GM18858 (cell line): ENCODE measurements around the gene SARM1.
"Not testable (repeated sequence)": the region's sequence is repeated elsewhere in the genome, so short reads cannot be mapped to it uniquely, and the experiment has no call there.

Source experiments
- ATAC-seq: cut with Tn5 transposase; IDR thresholded peaks from one replicate; pipeline ENCODE4 v1.9.1; 2021; ENCODE audit not compliant: unreplicated experiment

SARM1 gene

DNA sequence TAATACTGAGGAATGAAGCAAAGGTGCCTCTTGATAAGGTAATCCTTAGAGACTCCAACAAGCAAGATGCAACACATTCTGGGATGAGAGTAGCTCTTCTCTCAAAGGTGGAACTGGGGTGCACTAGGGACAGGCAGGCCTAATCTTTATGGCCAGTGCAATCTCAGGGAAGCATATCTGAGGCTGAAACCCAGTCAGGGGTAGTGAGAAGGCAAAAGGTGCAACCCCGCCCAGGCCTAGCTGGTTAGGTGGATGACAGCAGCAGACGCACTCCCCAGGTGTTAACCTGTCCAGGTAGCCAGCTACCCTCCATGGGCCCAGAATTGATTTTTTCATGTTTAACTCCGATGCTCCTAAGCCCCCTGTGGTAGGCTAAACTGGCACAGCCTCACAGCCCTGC lies 44.4 kb downstream of the SARM1 start:
- no peak for ATAC-seq

DNA sequence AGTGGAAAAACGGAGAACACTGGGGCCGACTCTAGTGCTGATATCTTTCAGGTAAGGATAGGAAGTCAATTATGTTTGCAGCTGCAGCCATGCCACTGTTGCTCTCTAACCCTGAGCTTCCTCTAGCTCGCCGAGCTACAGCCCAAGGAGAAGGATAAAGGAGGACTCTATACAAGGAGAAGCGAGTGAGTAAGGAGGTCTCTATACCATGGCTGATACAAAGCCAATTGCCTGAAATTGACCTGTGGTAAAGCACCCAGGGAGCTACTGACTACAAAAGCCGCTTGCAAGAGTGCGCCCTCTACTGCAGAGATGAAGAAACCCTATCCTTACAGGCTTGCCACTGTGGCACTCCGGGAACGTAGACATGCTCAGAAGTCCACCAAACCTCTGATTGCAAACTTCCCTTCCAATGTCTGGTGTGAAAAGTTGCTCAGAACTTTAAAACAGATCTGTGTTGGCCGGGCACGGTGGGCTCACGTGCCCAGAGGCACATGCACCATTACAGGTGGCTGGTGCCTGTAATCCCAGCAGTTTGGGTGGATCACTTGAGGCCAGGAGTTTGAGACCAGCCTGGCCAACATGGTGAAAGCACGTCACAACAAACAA lies 45.3 kb downstream of the SARM1 start:
- ATAC-seq: no peak

DNA sequence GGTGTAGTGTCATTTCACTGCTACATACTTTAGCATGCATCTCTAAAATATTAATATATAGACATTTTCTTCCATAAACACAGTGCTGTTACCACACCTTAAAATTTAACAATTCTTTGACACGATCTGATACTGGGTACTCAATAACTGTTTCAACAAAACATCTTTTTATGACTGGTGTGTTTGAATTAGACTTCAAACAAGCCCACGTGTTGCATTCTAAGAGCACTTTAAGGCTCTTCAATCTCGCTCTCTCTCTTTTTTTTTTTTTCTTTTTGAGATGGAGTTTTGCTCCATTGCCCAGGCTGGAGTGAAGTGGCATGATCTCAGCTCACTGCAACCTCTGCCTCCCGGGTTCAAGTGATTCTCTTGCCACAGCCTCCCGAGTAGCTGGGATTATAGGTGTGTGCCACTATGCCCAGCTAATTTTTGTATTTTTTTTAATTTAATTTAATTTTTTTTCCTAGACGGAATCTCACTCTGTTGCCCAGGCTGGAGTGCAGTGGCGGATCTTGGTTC lies 50.4 kb downstream of the SARM1 start:
- ATAC-seq: no peak

DNA sequence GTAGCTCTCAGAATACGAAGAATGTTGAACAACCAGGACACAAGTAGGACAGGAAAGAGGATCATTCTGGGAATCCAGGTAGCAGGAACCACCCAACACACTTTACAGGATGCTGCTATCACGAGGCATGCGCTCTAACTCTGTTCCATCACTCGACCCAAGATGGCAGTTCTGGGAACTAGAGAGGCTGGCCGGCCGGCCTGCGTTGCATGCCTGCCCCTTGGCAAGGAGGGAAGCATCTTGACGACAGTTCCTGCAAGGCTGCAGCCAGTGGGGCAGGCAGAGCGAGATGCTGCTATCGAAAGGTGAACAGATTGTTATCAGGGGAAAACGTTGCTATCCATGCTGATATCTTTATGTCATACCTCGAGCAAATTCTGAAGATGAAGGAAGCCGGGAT lies 53.7 kb downstream of the SARM1 start:
- ATAC-seq: no peak

DNA sequence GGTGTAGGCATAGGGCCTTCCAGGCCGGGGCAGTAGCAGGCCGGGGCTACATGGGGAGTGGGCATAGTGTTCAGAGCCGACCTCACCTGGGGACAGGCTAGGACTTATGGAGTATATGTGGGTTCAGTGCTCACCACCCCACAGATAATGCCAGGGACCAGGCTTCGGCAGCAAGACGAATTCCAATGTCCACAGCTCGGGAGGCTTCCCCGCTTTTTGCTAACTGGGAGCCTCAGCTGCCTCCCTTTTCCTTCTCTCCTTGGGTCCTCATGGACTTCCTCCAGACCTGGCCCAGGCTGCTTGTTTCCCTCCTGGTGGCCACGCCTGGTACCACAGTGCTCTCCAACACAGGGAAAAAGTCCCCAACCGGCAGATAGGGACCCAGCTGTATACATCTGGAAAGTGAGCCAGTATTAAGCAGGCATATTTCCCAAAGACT lies 54.6 kb downstream of the SARM1 start:
- no peak for ATAC-seq

DNA sequence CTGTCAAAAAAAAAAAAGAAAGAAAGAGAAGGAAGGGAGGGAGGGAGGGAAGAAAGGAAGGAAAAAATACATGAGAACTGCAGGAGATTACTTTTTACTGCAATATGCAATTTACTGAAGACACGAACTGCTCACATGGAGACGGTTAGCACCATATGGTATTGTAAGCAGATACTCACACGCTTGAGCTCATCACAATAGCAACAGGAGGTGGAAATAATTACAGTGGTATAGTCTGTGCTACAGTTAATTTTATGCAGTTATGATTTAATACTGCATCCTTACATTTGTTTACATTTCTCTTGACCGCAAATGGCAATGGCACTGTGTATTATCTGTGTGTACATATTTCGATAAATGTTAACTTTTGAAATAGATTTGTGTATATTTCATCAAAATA lies 55.9 kb downstream of the SARM1 start:
- no peak for ATAC-seq

DNA sequence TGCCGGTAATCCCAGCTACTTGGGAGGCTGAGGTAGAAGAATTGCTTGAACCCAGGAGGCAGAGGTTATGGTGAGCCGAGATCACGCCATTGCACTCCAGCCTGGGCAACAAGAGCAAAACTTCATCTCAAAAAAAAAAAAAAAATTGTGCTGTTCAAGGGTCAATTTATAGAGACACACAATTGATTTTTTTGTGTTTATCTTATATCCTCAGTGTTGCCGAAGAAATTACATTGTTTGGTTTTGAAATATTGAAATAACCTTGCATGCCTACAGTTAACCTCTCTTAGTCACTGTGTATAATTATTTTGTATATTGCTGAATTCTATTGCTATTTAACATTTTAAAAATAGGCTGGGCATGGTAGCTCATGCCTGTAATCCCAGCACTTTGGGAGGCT lies 56.5 kb downstream of the SARM1 start:
- not testable (repeated sequence) for ATAC-seq

DNA sequence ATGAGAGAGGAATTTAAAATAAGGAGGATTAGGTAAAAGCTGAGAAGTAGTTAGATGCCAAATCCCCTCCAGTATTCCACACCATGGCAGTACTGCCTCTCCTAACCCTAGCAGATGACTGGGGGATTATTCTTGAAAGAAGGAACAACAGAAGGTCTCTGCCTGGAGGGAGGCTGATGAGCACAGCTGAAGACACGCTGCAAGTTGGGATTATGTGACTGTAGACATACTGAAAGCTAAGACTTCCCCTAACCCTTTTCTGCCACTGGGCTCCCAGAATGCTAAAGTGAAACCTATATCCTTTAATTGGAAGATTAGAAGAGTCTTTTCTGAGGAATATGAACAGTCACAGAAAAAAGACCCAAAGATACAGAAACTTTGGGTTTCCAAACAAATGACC lies 62.2 kb downstream of the SARM1 start:
- ATAC-seq: no peak

DNA sequence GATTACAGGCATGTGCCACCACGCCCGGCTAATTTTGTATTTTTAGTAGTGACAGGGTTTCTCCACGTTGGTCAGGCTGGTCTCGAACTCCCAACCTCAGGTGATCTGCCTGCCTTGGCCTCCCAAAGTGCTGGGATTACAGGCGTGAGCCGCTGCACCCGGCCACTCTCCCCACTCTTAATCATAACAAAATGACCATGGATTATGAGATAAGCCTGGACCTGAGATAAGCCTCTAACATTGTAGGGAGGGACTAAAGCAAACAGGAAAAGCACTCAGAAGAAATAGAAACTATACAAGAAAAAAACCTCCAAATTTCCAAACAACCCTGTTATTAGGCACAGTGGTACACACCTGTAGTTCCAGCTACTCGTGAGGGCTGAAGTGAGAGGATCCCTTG lies 62.8 kb downstream of the SARM1 start:
- ATAC-seq: not testable (repeated sequence)

DNA sequence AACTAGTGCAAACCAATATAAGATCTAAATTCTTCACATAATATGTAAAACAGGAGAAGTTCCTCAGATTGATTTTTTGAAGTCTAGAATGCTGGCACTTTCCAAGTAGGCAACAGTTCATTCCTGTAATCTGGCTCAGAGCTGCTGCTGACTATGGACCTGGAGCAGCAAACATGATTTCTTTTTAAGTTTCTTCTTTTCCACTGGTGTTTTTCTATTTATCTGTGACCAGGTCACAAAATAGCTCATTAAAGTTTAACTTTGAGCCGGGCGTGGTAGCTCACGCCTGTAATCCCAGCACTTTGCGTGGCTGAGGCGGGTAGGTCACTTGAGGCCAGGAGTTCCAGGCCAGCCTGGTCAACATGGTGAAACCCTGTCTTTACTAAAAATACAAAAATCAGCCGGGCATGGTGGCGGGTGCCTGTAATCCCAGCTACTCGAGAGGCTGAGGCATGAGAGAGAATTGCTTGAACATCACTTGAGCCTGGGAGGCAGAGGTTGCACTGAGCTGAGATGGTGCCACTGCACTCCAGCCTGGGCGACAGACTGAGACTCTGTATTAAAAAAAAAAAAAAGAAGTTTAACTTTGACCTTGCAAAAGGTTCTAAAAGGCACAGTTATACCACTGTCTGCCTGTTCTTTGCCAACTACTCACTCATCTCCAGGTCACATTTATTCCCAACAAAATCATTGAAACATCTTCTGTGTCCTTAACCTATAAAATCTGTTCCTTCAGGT lies 72.6 kb downstream of the SARM1 start:
- no peak for ATAC-seq

DNA sequence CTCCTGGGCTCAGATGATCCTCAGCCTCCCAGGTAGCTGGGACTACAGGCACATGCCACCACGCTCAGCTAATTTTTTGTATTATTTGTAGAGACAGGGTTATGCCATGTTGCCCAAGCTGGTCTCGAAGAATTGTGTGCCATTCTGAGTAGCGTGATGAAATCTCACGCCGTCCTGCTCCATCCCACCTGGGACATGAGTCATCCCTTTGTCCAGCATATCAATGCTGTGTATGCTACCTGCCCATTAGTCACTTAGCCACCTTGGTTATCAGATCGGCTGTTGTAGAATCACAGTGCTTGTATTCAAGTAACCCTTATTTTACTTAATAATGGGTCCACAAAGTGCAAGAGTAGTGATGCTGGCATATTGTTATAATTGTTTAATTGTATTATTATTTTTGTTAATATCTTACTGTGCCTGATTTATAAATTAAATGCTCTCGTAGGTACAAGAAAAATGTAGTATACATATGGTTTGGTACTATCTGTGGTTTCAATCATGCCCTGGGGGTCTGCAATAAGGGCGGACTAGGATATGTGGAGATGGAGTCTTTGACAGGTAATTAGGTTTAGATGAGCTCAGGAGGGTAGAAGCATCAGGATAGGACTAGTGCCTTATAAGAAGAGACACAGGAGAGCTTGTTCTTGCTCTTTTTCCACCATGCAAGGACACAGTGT lies 75.4 kb downstream of the SARM1 start:
- ATAC-seq: no peak

DNA sequence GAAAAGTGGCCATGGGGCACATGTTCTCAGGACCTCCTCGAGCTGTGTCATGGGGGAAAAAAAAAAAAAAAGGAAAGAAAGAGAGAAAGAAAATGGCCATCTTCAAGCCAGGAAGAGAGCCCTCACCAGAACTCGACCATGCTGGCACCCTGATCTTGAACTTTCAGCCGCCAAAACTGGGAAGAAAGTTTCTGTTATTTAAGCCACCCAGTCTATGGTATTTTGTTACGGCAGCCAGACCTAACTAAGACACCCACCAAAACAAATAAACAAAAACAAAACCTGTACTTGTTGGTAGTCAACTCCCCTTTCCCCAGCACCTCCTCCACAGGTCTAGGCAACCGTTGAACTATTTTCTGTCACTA lies 75.9 kb downstream of the SARM1 start:
- ATAC-seq: no peak

DNA sequence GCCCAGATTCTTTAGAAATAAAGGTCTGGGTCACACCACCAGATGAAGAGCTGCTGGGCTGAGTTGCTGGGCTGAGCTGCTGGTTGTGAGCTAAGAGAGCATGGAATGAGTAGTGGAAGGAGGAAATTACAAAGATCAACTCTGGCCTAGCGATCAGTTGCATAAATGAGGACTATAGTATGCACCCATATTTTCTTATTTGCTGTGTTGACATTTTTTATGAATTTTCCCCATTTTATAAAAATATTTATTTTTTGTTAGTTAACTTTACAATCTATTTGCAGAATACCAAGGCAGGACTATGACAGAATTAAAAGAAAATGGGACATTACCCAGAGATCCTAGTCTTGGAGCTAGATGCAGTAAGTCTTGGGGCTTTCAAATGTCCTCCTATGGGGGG lies 78.4 kb downstream of the SARM1 start:
- no peak for ATAC-seq
